ENCODE data around the gene RPP25L.

Gene RPP25L

GRCh38 chr9:34611811-34612787 lies at the start of gene RPP25L:
RPP25L (minus strand) TSS chr9:34612097; CDS start chr9:34611296, 801 bp downstream.
- H3K4me3 ChIP-seq (ENCODE audit: low read depth, low read length) = peak within 1 kb of the TSS; percentile 99
- TF ChIP-seq CTCF (IDR thresholded peaks at IDR 0.05; ENCODE audit: insufficient read depth, low read depth, low read length, missing control alignments) = no peak
- peak; percentile 90 for DNase-seq (ENCODE audit: low read depth)

GRCh38 chr9:34659592-34660253 lies 47.8 kb upstream of the RPP25L start:
- peak; percentile 37 for DNase-seq (ENCODE audit: low read depth)
- no peak for TF ChIP-seq CTCF (IDR thresholded peaks at IDR 0.05; ENCODE audit: insufficient read depth, low read depth, low read length, missing control alignments)
- no peak overlapping the region for H3K4me3 ChIP-seq (ENCODE audit: low read depth, low read length)

GRCh38 chr9:34658461-34658860 lies 46.6 kb upstream of the RPP25L start:
- no peak overlapping the region for H3K4me3 ChIP-seq (ENCODE audit: low read depth, low read length)
- TF ChIP-seq CTCF (IDR thresholded peaks at IDR 0.05; ENCODE audit: insufficient read depth, low read depth, low read length, missing control alignments) = no peak
- no peak for DNase-seq (ENCODE audit: low read depth)

GRCh38 chr9:34656992-34657391 lies 45.1 kb upstream of the RPP25L start:
- no peak for DNase-seq (ENCODE audit: low read depth)
- H3K4me3 ChIP-seq (ENCODE audit: low read depth, low read length) = no peak overlapping the region
- no peak for TF ChIP-seq CTCF (IDR thresholded peaks at IDR 0.05; ENCODE audit: insufficient read depth, low read depth, low read length, missing control alignments)

GRCh38 chr9:34655394-34655793 lies 43.5 kb upstream of the RPP25L start:
- no peak overlapping the region for H3K4me3 ChIP-seq (ENCODE audit: low read depth, low read length)
- TF ChIP-seq CTCF (IDR thresholded peaks at IDR 0.05; ENCODE audit: insufficient read depth, low read depth, low read length, missing control alignments) = no peak
- DNase-seq (ENCODE audit: low read depth) = no peak

GRCh38 chr9:34654323-34655051 lies 42.6 kb upstream of the RPP25L start:
- no peak for TF ChIP-seq CTCF (IDR thresholded peaks at IDR 0.05; ENCODE audit: insufficient read depth, low read depth, low read length, missing control alignments)
- no peak for DNase-seq (ENCODE audit: low read depth)
- no peak overlapping the region for H3K4me3 ChIP-seq (ENCODE audit: low read depth, low read length)

Data from GM12865 (cell line).